ENCODE data around the gene TMED10.

DNA sequence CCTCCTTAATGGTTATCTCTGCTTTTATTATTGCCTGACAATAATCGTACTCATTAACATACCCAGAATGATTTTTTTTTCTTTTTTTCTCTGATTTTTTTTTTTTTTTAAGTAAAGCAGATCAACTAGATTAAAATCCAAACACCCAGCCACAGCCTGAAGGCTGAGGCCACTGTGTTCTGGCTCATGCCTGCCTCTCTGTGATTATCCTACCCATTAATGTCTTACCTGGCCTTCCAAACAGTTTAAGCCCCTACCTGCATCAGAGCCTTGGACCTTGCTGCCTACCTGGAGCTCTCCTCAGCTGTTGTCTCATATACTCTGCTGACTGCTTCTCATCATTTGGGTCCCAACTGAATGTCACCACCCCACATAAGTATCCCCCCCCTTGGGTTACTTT is 6.8 kb upstream of the TMED10 start:
- TF ChIP-seq POLR2A (IDR thresholded peaks at IDR 0.05) (no peak), CTCF (IDR thresholded peaks at IDR 0.05) (no peak)
